HG03045 (cell line): ENCODE results near the gene ABI2.
"Not testable (repeated sequence)": the region's sequence is repeated elsewhere in the genome, so short reads cannot be mapped to it uniquely, and the experiment has no call there.

Experiments
- ATAC-seq: cut with Tn5 transposase; IDR thresholded peaks from one replicate; pipeline ENCODE4 v1.9.1; 2021; ENCODE audit warnings: mild to moderate bottlenecking, moderate library complexity; ENCODE audit not compliant: unreplicated experiment

The ABI2 gene

GRCh38 chr2:203413796-203414195 lies 85.6 kb downstream of the ABI2 start:
- ATAC-seq: no peak

- ATAC-seq: no peak
Observed at GRCh38 chr2:203418271-203418670, 90.1 kb downstream of the ABI2 start.

- ATAC-seq: no peak
Observed at GRCh38 chr2:203427061-203427460, 98.9 kb downstream of the ABI2 start.

- not testable (repeated sequence) for ATAC-seq
Observed at GRCh38 chr2:203429643-203430042, 101.4 kb downstream of the ABI2 start.

- no peak for ATAC-seq
Observed at GRCh38 chr2:203431391-203432185, 103.4 kb downstream of the ABI2 start.

GRCh38 chr2:203432811-203433210 lies 104.6 kb downstream of the ABI2 start:
- ATAC-seq: no peak

GRCh38 chr2:203436496-203436895 lies 108.3 kb downstream of the ABI2 start:
- no peak for ATAC-seq

- no peak for ATAC-seq
Observed at GRCh38 chr2:203437511-203437910, 109.3 kb downstream of the ABI2 start.

GRCh38 chr2:203438528-203438927 lies 110.3 kb downstream of the ABI2 start:
- no peak for ATAC-seq

- ATAC-seq: no peak
Observed at GRCh38 chr2:203440671-203441070, 112.5 kb downstream of the ABI2 start.

GRCh38 chr2:203441463-203441862 lies 113.3 kb downstream of the ABI2 start:
- ATAC-seq: no peak

GRCh38 chr2:203442463-203442862 lies 114.3 kb downstream of the ABI2 start:
- no peak for ATAC-seq

GRCh38 chr2:203444738-203445137 lies 116.5 kb downstream of the ABI2 start:
- ATAC-seq: no peak

- no peak for ATAC-seq
Observed at GRCh38 chr2:203446071-203446481, 117.9 kb downstream of the ABI2 start.

- ATAC-seq: no peak
Observed at GRCh38 chr2:203446780-203447179, 118.6 kb downstream of the ABI2 start.

- no peak for ATAC-seq
Observed at GRCh38 chr2:203450561-203450960, 122.4 kb downstream of the ABI2 start.

GRCh38 chr2:203451011-203451410 lies 122.8 kb downstream of the ABI2 start:
- ATAC-seq: no peak

GRCh38 chr2:203451689-203452088 lies 123.5 kb downstream of the ABI2 start:
- no peak for ATAC-seq

GRCh38 chr2:203453858-203454451 lies 125.8 kb downstream of the ABI2 start:
- peak; percentile 55 for ATAC-seq

- no peak for ATAC-seq
Observed at GRCh38 chr2:203455209-203455608, 127.0 kb downstream of the ABI2 start.

GRCh38 chr2:203461746-203462145 lies 133.6 kb downstream of the ABI2 start:
- ATAC-seq: no peak

- no peak for ATAC-seq
Observed at GRCh38 chr2:203462308-203462707, 134.1 kb downstream of the ABI2 start.
